Common myeloid progenitor, CD34-positive (primary cell): ENCODE measurements around the gene CAST.
"Not testable (repeated sequence)": the region's sequence is repeated elsewhere in the genome, so short reads cannot be mapped to it uniquely, and the experiment has no call there.

Experiments
- CTCF ChIA-PET: fragments of 350-600 bp; sonication (Branson Sonifier 250); formaldehyde crosslinking; loops from one replicate; lab custom pipeline; 2021; ENCODE audit warnings: antibody characterized with exemption; lab: Charles Lee
- POLR2A ChIA-PET: fragments of 350-600 bp; sonication (Branson Sonifier 250); formaldehyde crosslinking; loops from one replicate; lab custom pipeline; 2021; ENCODE audit warnings: antibody characterized with exemption; lab: Charles Lee
- DNase-seq, 3 donors: peaks; one replicate each; pipeline versions ENCODE4 v3.0.0 to v3.0.0-alpha.2; 2013
- H3K27ac ChIP-seq, 2 experiments: 1 replicate in 1 of 2; 2 replicates in 1 of 2; pipeline ENCODE4 v1.7.0; 2013; ENCODE audit warnings: inconsistent platforms in 2 of 2, low read length in 2 of 2, mild to moderate bottlenecking in 2 of 2, low read depth in 1 of 2, moderate library complexity in 1 of 2; ENCODE audit not compliant: severe bottlenecking in 2 of 2, insufficient read depth in 1 of 2, poor library complexity in 1 of 2
- H3K27me3 ChIP-seq, 5 experiments: replicated peaks in 2 of 5; 1 replicate in 3 of 5; 2 replicates in 2 of 5; pipeline versions ENCODE4 v1.6.1 to v1.7.0; 2013; ENCODE audit warnings: low read length in 4 of 5, mild to moderate bottlenecking in 2 of 5, moderate library complexity in 2 of 5, inconsistent platforms in 1 of 5; ENCODE audit not compliant: insufficient read depth in 5 of 5, control insufficient read depth in 4 of 5
- H3K36me3 ChIP-seq, 4 experiments: 1 replicate in 2 of 4; 2 replicates in 2 of 4; pipeline versions ENCODE4 v1.6.1 to v1.7.0; 2013; ENCODE audit warnings: low read length in 3 of 4, control low read depth in 1 of 4, mild to moderate bottlenecking in 1 of 4; ENCODE audit not compliant: control insufficient read depth in 4 of 4, insufficient read depth in 4 of 4
- H3K4me1 ChIP-seq, 4 experiments: 1 replicate in 3 of 4; 2 replicates in 1 of 4; pipeline versions ENCODE4 v1.6.1 to v1.7.1; 2013; ENCODE audit warnings: low read length in 3 of 4, mild to moderate bottlenecking in 3 of 4, control low read depth in 1 of 4, inconsistent platforms in 1 of 4, moderate library complexity in 1 of 4; ENCODE audit not compliant: control insufficient read depth in 4 of 4, insufficient read depth in 4 of 4; ENCODE audit errors: control extremely low read depth in 1 of 4
- H3K4me3 ChIP-seq, 7 experiments: 1 replicate in 4 of 7; 2 replicates in 3 of 7; pipeline versions ENCODE4 v1.5.1 to v1.7.0; 2013; ENCODE audit warnings: mild to moderate bottlenecking in 7 of 7, low read length in 6 of 7, moderate library complexity in 6 of 7, inconsistent platforms in 2 of 7, low read depth in 2 of 7, control low read depth in 1 of 7; ENCODE audit not compliant: insufficient read depth in 4 of 7, control insufficient read depth in 1 of 7; ENCODE audit errors: extremely low read depth in 1 of 7
- H3K9me3 ChIP-seq, 5 experiments: 1 replicate in 4 of 5; 2 replicates in 1 of 5; pipeline versions ENCODE4 v1.6.1 to v1.7.1; 2013; ENCODE audit warnings: low read length in 4 of 5, mild to moderate bottlenecking in 2 of 5, inconsistent platforms in 1 of 5, low read depth in 1 of 5, moderate library complexity in 1 of 5; ENCODE audit not compliant: control insufficient read depth in 4 of 5, insufficient read depth in 2 of 5; ENCODE audit errors: control extremely low read depth in 1 of 5
- WGBS: methylation state at CpG from one replicate; pipeline ENCODE4 v1.1.5; 2013; ENCODE audit not compliant: insufficient coverage; 5-methylcytosine and 5-hydroxymethylcytosine counted together

CAST gene

GRCh38 chr5:96801718-96802117 lies 139.5 kb downstream of the CAST start:
- CTCF ChIA-PET, result not testable (repeated sequence)
- peaks cover 6 to 55% (median 30%) of the 10 kb centered on the region in 4 experiments for H3K36me3 ChIP-seq

GRCh38 chr5:96807075-96807654 lies 145.0 kb downstream of the CAST start:
- Histone ChIP-seq H3K4me1 (peaks cover 9 to 30% (median 18%) of the 10 kb centered on the region in 4 experiments), H3K36me3 (peaks cover 0 to 13% (median 6%) of the 10 kb centered on the region in 4 experiments), H3K27ac (peak overlapping the region; percentile 90 to 97), H3K4me3 (peak overlapping the region; percentile 67 to 98 (median 81)), H3K27me3 (no peaks in the 10 kb centered on the region), H3K9me3 (no peaks in the 10 kb centered on the region)
- 0% methylated on average over 26 of the region's 37 CpGs for WGBS
- ChIA-PET CTCF (interaction anchor here (0.6 to 2.0 kb wide), 5 partner anchors 9 to 356 kb away, joined by 3 to 8 read pairs (median 3); no protein-coding TSS in a partner anchor), POLR2A (interaction anchor here (0.6 to 2.4 kb wide), 6 partner anchors 10 to 369 kb away, joined by 3 to 10 read pairs (median 4); partner anchors contain the start of gene LNPEP)
- DNase-seq, result peak; percentile 59 to 79 (median 70)

More at GRCh38 chr5:96801718-96802117, 139.5 kb downstream of the CAST start:
- H3K27me3 ChIP-seq, H3K4me3 ChIP-seq, DNase-seq, POLR2A ChIA-PET, H3K27ac ChIP-seq, H3K9me3 ChIP-seq: not testable (repeated sequence)
- H3K4me1 ChIP-seq, result peaks cover 6 to 23% (median 14%) of the 10 kb centered on the region in 4 experiments
- no CpG with 5 or more reads among the region's 11 CpGs for WGBS

GRCh38 chr5:96808541-96808828 lies 146.3 kb downstream of the CAST start:
- CTCF ChIA-PET, result interaction anchor here (1.1 to 2.0 kb wide), 7 partner anchors 9 to 350 kb away, joined by 3 to 8 read pairs (median 3); no protein-coding TSS in a partner anchor
- 8% methylated on average over 2 of the region's 2 CpGs for WGBS
- peaks cover 0 to 5% (median 1%) of the 10 kb centered on the region in 4 experiments for H3K36me3 ChIP-seq
- no peaks in the 10 kb centered on the region for H3K27me3 ChIP-seq
- POLR2A ChIA-PET, result interaction anchor here (0.6 to 2.4 kb wide), 3 partner anchors 14 to 127 kb away, joined by 3 to 10 read pairs (median 5); partner anchors contain the start of gene LNPEP
- no peak for DNase-seq
- no peaks in the 10 kb centered on the region for H3K9me3 ChIP-seq
- peaks cover 8 to 30% (median 17%) of the 10 kb centered on the region in 4 experiments for H3K4me1 ChIP-seq
- peak overlapping the region; percentile 67 to 98 (median 81) for H3K4me3 ChIP-seq
- peak overlapping the region; percentile 90 to 97 for H3K27ac ChIP-seq

GRCh38 chr5:96808868-96809558 lies 146.8 kb downstream of the CAST start:
- no peak for DNase-seq
- POLR2A ChIA-PET, result interaction anchor here (0.6 to 2.4 kb wide), 2 partner anchors 125 to 127 kb away, joined by 3 to 10 read pairs; partner anchors contain the start of gene LNPEP
- H3K4me3 ChIP-seq, result peak overlapping the region in 4 of 7 experiments; percentile 74 to 98 (median 84)
- CTCF ChIA-PET, result interaction anchor here (1.1 to 2.0 kb wide), 6 partner anchors 8 to 76 kb away, joined by 3 to 8 read pairs (median 4); no protein-coding TSS in a partner anchor
- peaks cover 0 to under 1% (median 0%) of the 10 kb centered on the region in 4 experiments for H3K36me3 ChIP-seq
- H3K4me1 ChIP-seq, result peaks cover 8 to 28% (median 17%) of the 10 kb centered on the region in 4 experiments
- H3K27ac ChIP-seq, result peak overlapping the region in 1 of 2 experiments; percentile 97
- H3K9me3 ChIP-seq, result no peaks in the 10 kb centered on the region
- 88% methylated on average over 6 of the region's 8 CpGs for WGBS
- H3K27me3 ChIP-seq, result no peaks in the 10 kb centered on the region

- DNase-seq, result no peak
- no peak overlapping the region for H3K4me3 ChIP-seq
- no peaks in the 10 kb centered on the region for H3K36me3 ChIP-seq
- ChIA-PET CTCF (interaction anchor here (0.9 to 1.9 kb wide), 4 partner anchors 9 to 16 kb away, joined by 3 to 7 read pairs (median 4); no protein-coding TSS in a partner anchor), POLR2A (no interaction called here)
- no peaks in the 10 kb centered on the region for H3K9me3 ChIP-seq
- peaks cover 8 to 26% (median 17%) of the 10 kb centered on the region in 4 experiments for H3K4me1 ChIP-seq
- H3K27me3 ChIP-seq, result no peaks in the 10 kb centered on the region
- no peak overlapping the region for H3K27ac ChIP-seq
- 96% methylated on average over 9 of the region's 9 CpGs for WGBS
These were observed 147.7 kb downstream of the CAST start for GRCh38 chr5:96809921-96810320.

GRCh38 chr5:96812851-96813250 lies 150.7 kb downstream of the CAST start:
- Histone ChIP-seq H3K4me3 (no peak overlapping the region), H3K9me3 (no peaks in the 10 kb centered on the region), H3K27me3 (no peaks in the 10 kb centered on the region), H3K4me1 (peaks cover 20 to 29% (median 23%) of the 10 kb centered on the region in 4 experiments), H3K36me3 (no peaks in the 10 kb centered on the region), H3K27ac (no peak overlapping the region)
- CTCF ChIA-PET, result no interaction called here
- DNase-seq, result no peak
- POLR2A ChIA-PET, result no interaction called here
